Measurements from ENCODE around the gene PBX3. TPM values are rescaled to one million over a fixed set of nuclear protein-coding genes. Genes with fewer than 3 reads are reported as not detected.

PBX3 gene
- total RNA-seq, 2 experiments from 2014 or later: 40.8 to 54.6 TPM

DNA sequence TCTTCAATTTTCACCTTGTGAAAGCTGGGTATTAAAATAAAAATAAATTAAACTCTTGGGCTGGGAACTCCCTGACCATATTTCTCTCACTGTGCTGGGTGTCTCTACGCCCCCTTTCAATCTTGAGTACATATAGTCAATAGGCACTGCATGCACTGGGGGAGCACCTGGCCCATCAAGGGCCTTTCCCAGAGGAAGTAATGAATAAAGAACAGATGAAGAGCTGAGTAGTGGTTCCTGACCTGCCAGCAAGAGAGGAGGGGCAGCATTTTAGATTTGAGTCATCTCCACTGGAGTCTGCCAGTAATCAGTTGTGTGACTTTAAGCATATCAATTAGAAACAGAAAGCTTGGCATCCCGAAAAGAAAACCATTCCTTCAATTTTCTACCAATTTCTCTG, 46.4 kb upstream of the PBX3 start:
- H3K9me2 ChIP-seq (ENCODE audit: insufficient read depth, low read length): no peaks in the 10 kb centered on the region
- H3K4me3 ChIP-seq (ENCODE audit: low read depth, low read length, poor library complexity, severe bottlenecking): no peak overlapping the region
- H3K27ac ChIP-seq (ENCODE audit: low read depth, low read length, poor library complexity, severe bottlenecking): no peak overlapping the region
- no peaks in the 10 kb centered on the region for H3K36me3 ChIP-seq (ENCODE audit: insufficient read depth, low read length)
- TF ChIP-seq, protein P1, sequence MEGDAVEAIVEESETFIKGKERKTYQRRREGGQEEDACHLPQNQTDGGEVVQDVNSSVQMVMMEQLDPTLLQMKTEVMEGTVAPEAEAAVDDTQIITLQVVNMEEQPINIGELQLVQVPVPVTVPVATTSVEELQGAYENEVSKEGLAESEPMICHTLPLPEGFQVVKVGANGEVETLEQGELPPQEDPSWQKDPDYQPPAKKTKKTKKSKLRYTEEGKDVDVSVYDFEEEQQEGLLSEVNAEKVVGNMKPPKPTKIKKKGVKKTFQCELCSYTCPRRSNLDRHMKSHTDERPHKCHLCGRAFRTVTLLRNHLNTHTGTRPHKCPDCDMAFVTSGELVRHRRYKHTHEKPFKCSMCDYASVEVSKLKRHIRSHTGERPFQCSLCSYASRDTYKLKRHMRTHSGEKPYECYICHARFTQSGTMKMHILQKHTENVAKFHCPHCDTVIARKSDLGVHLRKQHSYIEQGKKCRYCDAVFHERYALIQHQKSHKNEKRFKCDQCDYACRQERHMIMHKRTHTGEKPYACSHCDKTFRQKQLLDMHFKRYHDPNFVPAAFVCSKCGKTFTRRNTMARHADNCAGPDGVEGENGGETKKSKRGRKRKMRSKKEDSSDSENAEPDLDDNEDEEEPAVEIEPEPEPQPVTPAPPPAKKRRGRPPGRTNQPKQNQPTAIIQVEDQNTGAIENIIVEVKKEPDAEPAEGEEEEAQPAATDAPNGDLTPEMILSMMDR (conservative IDR thresholded peaks at IDR 0.05; ENCODE audit: low read length): no peak
- no peak for TF ChIP-seq EZH2phosphoT487 (IDR thresholded peaks at IDR 0.05; ENCODE audit: borderline replicate concordance, low read depth, low read length)
- no TSS peak for BruUV-seq (replicated peaks)
- POLR2A ChIA-PET: no interaction called here
- CTCF ChIA-PET (ENCODE audit: unreplicated experiment): no interaction called here
- H3K9me3 ChIP-seq (ENCODE audit: low read length): no peaks in the 10 kb centered on the region
- H3K4me2 ChIP-seq (ENCODE audit: low read length): no peak overlapping the region
- peaks cover 8% of the 10 kb centered on the region for H3K4me1 ChIP-seq (ENCODE audit: insufficient read depth, low read length, poor library complexity, severe bottlenecking)
- no peaks in the 10 kb centered on the region for H4K20me1 ChIP-seq (ENCODE audit: insufficient read depth, low read length)
- intact Hi-C loops (cut with micrococcal nuclease; ENCODE audit: unreplicated experiment): no loop called here
- H2AFZ ChIP-seq (ENCODE audit: low read length): no peak overlapping the region
- no peak for DNase-seq (ENCODE audit: low spot score)
- H3K79me2 ChIP-seq (ENCODE audit: insufficient read depth, low read depth, low read length): peaks cover 33% of the 10 kb centered on the region; the same call in 1 of the 2 replicates

DNA sequence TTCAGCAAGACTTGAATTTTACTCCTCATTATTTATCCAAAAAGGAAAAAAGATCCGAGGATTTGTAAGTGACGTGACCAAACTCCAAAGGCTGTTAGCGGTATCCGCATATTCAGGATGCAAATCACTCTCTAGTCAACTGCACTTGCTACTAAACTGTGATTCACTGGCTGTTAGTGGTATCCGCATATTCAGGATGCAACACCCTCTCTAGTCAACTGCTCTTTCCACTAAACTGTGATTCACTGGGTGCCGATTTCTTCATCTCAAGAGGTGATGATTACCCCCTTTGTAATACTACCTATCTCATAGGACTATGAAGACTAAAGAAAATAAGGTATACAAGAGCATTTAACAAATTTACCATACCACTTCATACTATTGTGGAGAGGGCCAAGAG, 45.8 kb upstream of the PBX3 start:
- Histone ChIP-seq H3K36me3 (ENCODE audit: insufficient read depth, low read length) (no peaks in the 10 kb centered on the region), H3K4me3 (ENCODE audit: low read depth, low read length, poor library complexity, severe bottlenecking) (no peak overlapping the region), H3K9me2 (ENCODE audit: insufficient read depth, low read length) (no peaks in the 10 kb centered on the region), H3K4me2 (ENCODE audit: low read length) (no peak overlapping the region), H3K27ac (ENCODE audit: low read depth, low read length, poor library complexity, severe bottlenecking) (no peak overlapping the region), H2AFZ (ENCODE audit: low read length) (no peak overlapping the region), H3K4me1 (ENCODE audit: insufficient read depth, low read length, poor library complexity, severe bottlenecking) (peaks cover 13% of the 10 kb centered on the region), H3K9me3 (ENCODE audit: low read length) (no peaks in the 10 kb centered on the region), H3K79me2 (ENCODE audit: insufficient read depth, low read depth, low read length) (peaks cover 38% of the 10 kb centered on the region), H4K20me1 (ENCODE audit: insufficient read depth, low read length) (no peaks in the 10 kb centered on the region)
- intact Hi-C loops (cut with micrococcal nuclease; ENCODE audit: unreplicated experiment): no loop called here
- DNase-seq (ENCODE audit: low spot score): no peak
- BruUV-seq (replicated peaks): no TSS peak
- POLR2A ChIA-PET: no interaction called here
- TF ChIP-seq, protein P1 (conservative IDR thresholded peaks at IDR 0.05; ENCODE audit: low read length): no peak
- no peak for TF ChIP-seq EZH2phosphoT487 (IDR thresholded peaks at IDR 0.05; ENCODE audit: borderline replicate concordance, low read depth, low read length)
- CTCF ChIA-PET (ENCODE audit: unreplicated experiment): no interaction called here

DNA sequence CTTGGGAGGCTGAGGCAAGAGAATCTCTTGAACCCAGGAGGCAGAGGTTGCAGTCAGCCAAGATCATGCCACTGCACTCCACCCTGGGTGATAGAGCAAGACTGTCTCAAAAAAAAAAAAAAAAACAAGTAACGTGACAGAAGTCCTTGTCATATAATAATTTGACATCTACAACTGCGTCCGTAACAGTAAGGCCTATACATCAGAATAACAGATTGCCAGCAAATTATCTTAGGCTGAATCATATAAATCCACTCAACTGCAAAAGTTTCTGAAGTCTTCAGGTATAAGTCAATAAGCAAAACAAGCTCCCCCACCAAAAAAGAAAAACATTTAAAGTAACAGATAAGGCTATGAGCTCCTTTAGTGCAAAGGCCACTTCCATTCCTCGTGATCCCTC, 43.5 kb upstream of the PBX3 start:
- Histone ChIP-seq H2AFZ (ENCODE audit: low read length) (no peak overlapping the region), H3K4me2 (ENCODE audit: low read length) (no peak overlapping the region), H4K20me1 (ENCODE audit: insufficient read depth, low read length) (no peaks in the 10 kb centered on the region), H3K4me3 (ENCODE audit: low read depth, low read length, poor library complexity, severe bottlenecking) (no peak overlapping the region), H3K79me2 (ENCODE audit: insufficient read depth, low read depth, low read length) (peaks cover 44% of the 10 kb centered on the region), H3K9me3 (ENCODE audit: low read length) (no peaks in the 10 kb centered on the region), H3K36me3 (ENCODE audit: insufficient read depth, low read length) (no peaks in the 10 kb centered on the region), H3K4me1 (ENCODE audit: insufficient read depth, low read length, poor library complexity, severe bottlenecking) (peaks cover 20% of the 10 kb centered on the region), H3K9me2 (ENCODE audit: insufficient read depth, low read length) (no peaks in the 10 kb centered on the region), H3K27ac (ENCODE audit: low read depth, low read length, poor library complexity, severe bottlenecking) (no peak overlapping the region)
- POLR2A ChIA-PET: interaction anchor here (0.6 to 1.3 kb wide), 5 partner anchors 9 to 830 kb away, joined by 3 to 5 read pairs (median 4); no protein-coding TSS in a partner anchor
- no peak for DNase-seq (ENCODE audit: low spot score)
- TF ChIP-seq EZH2phosphoT487 (IDR thresholded peaks at IDR 0.05; ENCODE audit: borderline replicate concordance, low read depth, low read length): no peak
- TF ChIP-seq, protein P1 (conservative IDR thresholded peaks at IDR 0.05; ENCODE audit: low read length): no peak
- no TSS peak for BruUV-seq (replicated peaks)
- intact Hi-C loops (cut with micrococcal nuclease; ENCODE audit: unreplicated experiment): no loop called here
- CTCF ChIA-PET (ENCODE audit: unreplicated experiment): no interaction called here

All from OCI-LY7 (cell line).